Prostate gland (tissue), 2 donors: ENCODE data around the gene PYDC1. TPM values are rescaled to one million over a fixed set of nuclear protein-coding genes. Genes with fewer than 3 reads are reported as not detected.
A peak's percentile ranks its signal among the peaks of the same experiment; 100 is the strongest.

Experiments
- DNase-seq: peaks from one replicate; pipeline ENCODE4 v3.0.0-alpha.2; 2019; ENCODE audit warnings: low spot score
- H3K27ac ChIP-seq, 2 donors: fragments of 200-600 bp; sonication (generic); 2 replicates each; pipeline ENCODE4 v1.5.1; 2017 to 2019
- H3K27me3 ChIP-seq: fragments of 200-600 bp; sonication (generic); replicated peaks from 2 replicates; pipeline ENCODE4 v1.5.1; 2019; ENCODE audit not compliant: insufficient read depth
- H3K36me3 ChIP-seq, 2 donors: fragments of 200-600 bp; sonication (generic); 1 replicate in 1 of 2; 2 replicates in 1 of 2; pipeline versions ENCODE4 v1.5.1 to v1.8.1; 2017 to 2019
- H3K4me1 ChIP-seq: fragments of 200-600 bp; sonication (generic); replicated peaks from 2 replicates; pipeline ENCODE4 v1.5.1; 2019
- H3K4me3 ChIP-seq, 2 donors: fragments of 200-600 bp; sonication (generic); 2 replicates each; pipeline ENCODE4 v1.5.1; 2017 to 2019
- H3K9me3 ChIP-seq: fragments of 200-600 bp; sonication (generic); 2 replicates; pipeline ENCODE4 v1.5.1; 2017
- POLR2A ChIP-seq: fragments of 450-650 bp; IDR thresholded peaks from one replicate; pipeline ENCODE4 v1.6.1; 2016; ENCODE audit warnings: antibody characterized with exemption, mild to moderate bottlenecking
- POLR2AphosphoS5 ChIP-seq: sonication (generic); formaldehyde crosslinking; IDR thresholded peaks from one replicate; pipeline ENCODE4 v1.6.1; 2017; ENCODE audit warnings: antibody characterized with exemption
- WGBS: methylation state at CpG from one replicate; pipeline ENCODE4 v1.1.5; 2018; 5-methylcytosine and 5-hydroxymethylcytosine counted together
- intact Hi-C: fragments of 100-400 bp; cut with DNase I; formaldehyde crosslinking; loops from one replicate; pipeline ENCODE4 v1.14.2; 2022
- total RNA-seq, 2 donors: library from RNA; depleted of rRNA; stranded (reverse); fragments of >200 nt; gene quantifications; one replicate each; pipeline ENCODE4 v1.1.0, GENCODE V29; 2016
- TF ChIP-seq, protein P1 (sequence below), 4 experiments: fragments of 200-600 bp in 2 of 4; fragments of 450-650 bp in 2 of 4; sonication (generic) in 2 of 4; IDR thresholded peaks; 1 replicate in 3 of 4; 2 replicates in 1 of 4; pipeline ENCODE4 v1.5.1; 2016 to 2019; ENCODE audit warnings: antibody characterized with exemption in 4 of 4, mild to moderate bottlenecking in 2 of 4, moderate library complexity in 2 of 4

PYDC1 gene
- total RNA-seq, 2 donors from 2014 or later, result not detected

DNA sequence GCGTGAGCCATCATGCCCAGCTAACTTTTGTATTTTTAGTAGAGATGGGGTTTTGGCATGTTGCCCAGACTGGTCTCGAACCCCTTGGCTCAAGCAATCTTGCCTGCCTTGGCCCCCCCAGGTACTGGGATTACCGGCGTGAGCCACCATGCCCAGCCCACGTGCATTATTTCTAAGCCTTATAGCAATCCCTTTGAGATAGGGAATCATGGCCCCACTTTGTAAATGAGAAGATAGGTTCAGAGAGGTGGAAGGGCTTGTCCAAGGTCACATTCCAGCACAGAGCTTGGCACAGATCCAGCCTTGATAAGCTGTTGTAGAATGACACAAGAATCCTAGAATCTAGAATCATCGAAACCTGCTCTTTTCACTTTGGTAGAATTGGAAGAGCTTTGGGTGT is 10.2 kb downstream of the PYDC1 start:
- Histone ChIP-seq H3K36me3 (no peaks in the 10 kb centered on the region), H3K27me3 (no peaks in the 10 kb centered on the region), H3K4me1 (no peaks in the 10 kb centered on the region), H3K4me3 (no peak overlapping the region), H3K27ac (no peak overlapping the region), H3K9me3 (no peaks in the 10 kb centered on the region)
- 49% methylated on average over 6 of the region's 6 CpGs for WGBS
- TF ChIP-seq, protein P1, sequence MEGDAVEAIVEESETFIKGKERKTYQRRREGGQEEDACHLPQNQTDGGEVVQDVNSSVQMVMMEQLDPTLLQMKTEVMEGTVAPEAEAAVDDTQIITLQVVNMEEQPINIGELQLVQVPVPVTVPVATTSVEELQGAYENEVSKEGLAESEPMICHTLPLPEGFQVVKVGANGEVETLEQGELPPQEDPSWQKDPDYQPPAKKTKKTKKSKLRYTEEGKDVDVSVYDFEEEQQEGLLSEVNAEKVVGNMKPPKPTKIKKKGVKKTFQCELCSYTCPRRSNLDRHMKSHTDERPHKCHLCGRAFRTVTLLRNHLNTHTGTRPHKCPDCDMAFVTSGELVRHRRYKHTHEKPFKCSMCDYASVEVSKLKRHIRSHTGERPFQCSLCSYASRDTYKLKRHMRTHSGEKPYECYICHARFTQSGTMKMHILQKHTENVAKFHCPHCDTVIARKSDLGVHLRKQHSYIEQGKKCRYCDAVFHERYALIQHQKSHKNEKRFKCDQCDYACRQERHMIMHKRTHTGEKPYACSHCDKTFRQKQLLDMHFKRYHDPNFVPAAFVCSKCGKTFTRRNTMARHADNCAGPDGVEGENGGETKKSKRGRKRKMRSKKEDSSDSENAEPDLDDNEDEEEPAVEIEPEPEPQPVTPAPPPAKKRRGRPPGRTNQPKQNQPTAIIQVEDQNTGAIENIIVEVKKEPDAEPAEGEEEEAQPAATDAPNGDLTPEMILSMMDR (IDR thresholded peaks at IDR 0.05), result no peak
- TF ChIP-seq POLR2AphosphoS5, result no peak
- no peak for TF ChIP-seq POLR2A
- DNase-seq, result no peak
- intact Hi-C loops, result no loop called here

DNA sequence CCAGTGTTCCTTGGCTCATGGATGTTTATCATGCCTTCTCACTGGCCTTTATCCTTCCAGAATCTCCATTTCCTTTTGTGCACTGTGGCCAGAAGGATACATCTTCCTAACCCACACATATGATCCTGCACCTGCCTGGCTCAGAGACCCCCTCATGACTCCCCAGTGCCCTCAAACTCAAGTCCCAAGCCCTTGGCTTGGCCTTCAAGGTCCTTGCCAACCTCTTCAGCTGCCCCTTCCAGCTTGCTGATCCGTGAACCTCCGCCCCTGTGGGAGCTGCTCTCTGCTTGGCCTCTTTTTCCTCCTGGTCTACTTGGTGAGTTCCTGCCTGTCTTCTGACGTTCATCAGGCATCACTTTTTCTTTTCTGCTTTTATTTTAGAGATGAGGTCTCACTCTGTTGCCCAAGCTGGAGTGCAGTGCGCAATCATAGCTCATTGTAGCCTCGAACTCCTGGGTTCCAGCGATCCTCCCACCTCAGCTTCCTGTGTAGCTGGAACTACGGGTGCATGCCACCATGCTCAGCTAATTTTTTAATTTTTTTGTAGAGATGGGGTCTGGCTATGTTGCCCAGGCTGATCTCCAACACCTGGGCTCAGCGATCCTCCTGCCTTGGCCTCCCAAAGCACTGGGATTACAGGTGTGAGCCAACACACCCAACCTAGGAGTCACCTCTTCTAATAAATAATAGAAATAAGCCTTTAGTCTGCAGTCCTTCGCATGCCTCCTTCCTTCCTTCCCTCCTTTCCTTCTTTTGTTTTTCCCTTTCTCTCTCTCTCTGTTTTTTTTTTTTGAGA is 11.9 kb downstream of the PYDC1 start:
- H3K9me3 ChIP-seq, result no peaks in the 10 kb centered on the region
- no peak overlapping the region for H3K27ac ChIP-seq
- no peaks in the 10 kb centered on the region for H3K27me3 ChIP-seq
- H3K36me3 ChIP-seq, result no peaks in the 10 kb centered on the region
- TF ChIP-seq, protein P1 (IDR thresholded peaks at IDR 0.05), result no peak
- TF ChIP-seq POLR2A (no peak), POLR2AphosphoS5 (no peak)
- intact Hi-C loops, result no loop called here
- 91% methylated on average over 9 of the region's 9 CpGs for WGBS
- H3K4me1 ChIP-seq, result no peaks in the 10 kb centered on the region
- no peak for DNase-seq
- H3K4me3 ChIP-seq, result no peak overlapping the region

DNA sequence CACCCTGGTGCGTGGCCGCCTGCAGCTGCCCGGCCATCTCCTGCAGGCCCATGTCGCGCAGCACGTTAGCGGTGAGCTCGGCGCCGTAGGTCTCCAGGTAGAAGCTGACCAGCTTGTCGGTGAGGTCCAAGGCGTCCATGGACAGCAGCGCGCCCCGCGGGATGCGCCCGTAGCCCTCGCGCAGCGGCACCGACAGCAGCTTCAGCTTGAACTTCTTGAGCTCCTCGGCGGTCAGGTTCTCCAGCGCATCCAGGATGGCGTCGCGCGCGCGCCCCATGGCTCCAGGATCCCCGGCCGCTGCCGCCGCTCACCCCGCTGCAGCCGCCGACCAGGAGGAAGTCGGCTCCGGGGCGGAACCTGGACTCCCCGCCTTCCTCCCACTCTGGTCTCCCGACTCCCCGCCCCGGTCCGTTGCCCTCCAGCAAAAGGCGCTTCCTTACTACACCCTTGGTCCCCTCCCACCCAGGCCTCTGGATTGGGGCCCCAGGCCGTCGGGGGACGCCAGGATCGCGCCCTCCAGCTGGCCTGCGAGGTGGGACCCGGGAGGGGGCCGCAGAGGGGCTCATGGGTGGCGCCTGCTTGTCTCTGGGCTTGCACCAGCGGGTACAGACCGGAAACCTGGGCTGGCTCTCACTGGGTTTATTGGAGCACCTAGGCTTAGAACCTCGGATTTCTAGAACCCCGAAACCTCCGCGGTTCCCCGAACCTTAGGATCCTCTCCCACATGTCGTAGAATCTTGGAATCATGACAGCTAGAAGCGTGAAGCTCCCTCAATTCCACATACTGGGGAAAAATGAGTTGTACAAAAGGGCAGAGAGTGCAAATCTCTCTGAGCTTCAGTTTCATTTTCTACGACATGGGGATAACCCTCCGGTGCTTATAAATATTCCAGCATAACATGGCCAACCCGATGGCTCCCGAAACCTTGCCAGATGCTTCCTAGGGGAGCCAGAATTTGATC is 14.2 kb downstream of the PYDC1 start, which contains the start of gene PYCARD:
TSS of gene PYCARD (minus strand) at position 347 of the 962 bp plus-strand sequence. CDS start at position 277, 70 bp downstream.
- Histone ChIP-seq H3K27ac (peak within 1 kb of the TSS; percentile 47 to 78), H3K4me3 (peak within 1 kb of the TSS; percentile 53 to 61), H3K36me3 (no peaks in the 10 kb centered on the region), H3K9me3 (no peaks in the 10 kb centered on the region), H3K4me1 (no peaks in the 10 kb centered on the region), H3K27me3 (no peaks in the 10 kb centered on the region)
- WGBS, result 3% methylated on average over 41 of the region's 69 CpGs
- intact Hi-C loops, result no loop called here
- TF ChIP-seq POLR2AphosphoS5 (no peak), POLR2A (no peak)
- TF ChIP-seq, protein P1 (IDR thresholded peaks at IDR 0.05), result no peak
- peak; percentile 21 for DNase-seq

DNA sequence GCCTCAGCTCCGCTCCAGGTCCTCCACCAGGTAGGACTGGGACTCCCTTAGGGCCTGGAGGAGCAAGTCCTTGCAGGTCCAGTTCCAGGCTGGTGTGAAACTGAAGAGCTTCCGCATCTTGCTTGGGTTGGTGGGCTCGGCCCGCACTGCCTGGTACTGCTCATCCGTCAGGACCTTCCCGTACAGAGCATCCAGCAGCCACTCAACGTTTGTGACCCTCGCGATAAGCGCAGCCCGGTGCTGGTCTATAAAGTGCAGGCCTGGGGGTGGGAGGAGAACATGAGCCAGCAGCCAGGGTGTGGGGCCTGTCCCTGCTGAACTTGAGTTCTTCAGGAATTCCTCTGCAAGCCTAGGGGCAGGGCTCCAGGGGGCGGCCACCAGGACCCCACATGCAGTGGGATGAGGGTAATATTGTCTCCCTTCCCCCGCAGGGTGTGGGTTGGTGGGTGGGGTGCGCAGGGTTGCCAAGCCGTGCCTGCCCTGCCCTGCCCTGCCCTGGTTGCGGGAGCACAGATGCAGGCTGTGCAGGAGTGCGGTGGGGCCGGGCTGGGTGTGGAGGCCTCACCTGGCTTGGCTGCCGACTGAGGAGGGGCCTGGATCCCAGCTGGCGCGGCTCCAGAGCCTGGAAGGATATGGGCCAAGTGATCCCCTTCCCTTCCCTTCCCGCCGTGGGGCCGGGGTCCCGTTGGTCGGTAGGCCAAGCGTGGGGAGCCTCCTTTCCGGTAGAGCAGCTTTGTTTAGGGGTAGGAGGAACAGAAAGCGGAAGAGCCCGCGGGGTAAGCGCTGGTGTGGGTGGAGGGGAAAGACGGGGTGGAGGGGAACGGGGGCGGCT is 15.1 kb downstream of the PYDC1 start:
- Histone ChIP-seq H3K4me3 (peak overlapping the region; percentile 53 to 61), H3K4me1 (no peaks in the 10 kb centered on the region), H3K27ac (peak overlapping the region; percentile 47 to 78), H3K27me3 (no peaks in the 10 kb centered on the region), H3K36me3 (no peaks in the 10 kb centered on the region), H3K9me3 (no peaks in the 10 kb centered on the region)
- intact Hi-C loops, result no loop called here
- no peak for DNase-seq
- 9% methylated on average over 29 of the region's 35 CpGs for WGBS
- TF ChIP-seq POLR2A (no peak), POLR2AphosphoS5 (no peak)
- TF ChIP-seq, protein P1 (IDR thresholded peaks at IDR 0.05), result no peak
